ENCODE data around the gene AP4B1. TPM values are rescaled to one million over a fixed set of nuclear protein-coding genes. Genes with fewer than 3 reads are reported as not detected.

AP4B1 gene
- total and polyA plus RNA-seq, 9 of the 15 experiments (the other 6 are each of a cell fraction or from before 2014, with no cell fraction given) = 15.8 to 36.5 (median 24.6) TPM

DNA sequence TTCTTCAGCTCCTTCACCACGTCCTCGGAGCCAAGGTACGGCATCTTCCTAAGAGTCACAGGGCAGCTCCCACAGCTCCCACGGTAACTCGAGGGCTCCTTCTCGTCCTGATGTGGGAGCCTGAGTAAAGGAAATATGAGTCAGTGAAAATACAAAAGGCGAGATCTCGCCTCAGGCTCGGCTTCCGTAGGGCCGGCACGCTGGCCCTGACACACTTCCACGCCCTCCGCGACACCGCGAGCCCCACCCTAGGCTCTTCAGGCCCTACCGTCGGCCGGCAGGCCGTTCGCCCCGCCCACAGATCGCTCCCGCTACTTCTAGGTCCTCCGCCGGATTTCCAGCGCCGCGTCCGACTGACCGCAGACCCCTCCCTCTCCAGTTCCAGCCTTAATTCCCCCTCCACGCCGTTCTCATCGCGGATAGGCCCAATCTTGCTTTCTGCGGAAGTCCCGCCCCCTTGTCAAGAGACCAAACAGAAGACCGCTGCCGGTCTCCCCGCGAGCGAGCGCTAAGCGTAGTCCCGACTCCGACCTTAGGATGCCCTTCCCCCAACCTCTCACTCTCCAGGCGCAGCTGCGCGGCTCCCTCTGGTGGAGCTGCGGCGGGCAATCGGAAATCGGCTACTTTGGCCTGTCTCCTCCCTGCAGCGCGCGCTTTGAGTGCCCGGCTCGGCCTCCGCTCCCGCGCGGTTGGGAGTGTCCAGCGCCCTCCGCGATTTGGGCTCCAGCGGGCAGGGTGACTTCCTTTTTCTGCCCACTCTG is at the start of gene AP4B1, which contains the start of gene DCLRE1B (continued):
- TF ChIP-seq, protein P1, sequence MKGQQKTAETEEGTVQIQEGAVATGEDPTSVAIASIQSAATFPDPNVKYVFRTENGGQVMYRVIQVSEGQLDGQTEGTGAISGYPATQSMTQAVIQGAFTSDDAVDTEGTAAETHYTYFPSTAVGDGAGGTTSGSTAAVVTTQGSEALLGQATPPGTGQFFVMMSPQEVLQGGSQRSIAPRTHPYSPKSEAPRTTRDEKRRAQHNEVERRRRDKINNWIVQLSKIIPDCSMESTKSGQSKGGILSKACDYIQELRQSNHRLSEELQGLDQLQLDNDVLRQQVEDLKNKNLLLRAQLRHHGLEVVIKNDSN (CRISPR knock-in tag; IDR thresholded peaks at IDR 0.05) = 0 out of 2 replicates have a peak, but pooled peaks have one; percentile 35
- TF ChIP-seq MYNN (IDR thresholded peaks at IDR 0.05) = peak; percentile 39; the same call in 1 of the 2 replicates
- no peak for TF ChIP-seq MYNN (CRISPR knock-in tag; IDR thresholded peaks at IDR 0.05)
- TF ChIP-seq ZNF3 (CRISPR knock-in tag; IDR thresholded peaks at IDR 0.05) = no peak
- TF ChIP-seq, protein P2, sequence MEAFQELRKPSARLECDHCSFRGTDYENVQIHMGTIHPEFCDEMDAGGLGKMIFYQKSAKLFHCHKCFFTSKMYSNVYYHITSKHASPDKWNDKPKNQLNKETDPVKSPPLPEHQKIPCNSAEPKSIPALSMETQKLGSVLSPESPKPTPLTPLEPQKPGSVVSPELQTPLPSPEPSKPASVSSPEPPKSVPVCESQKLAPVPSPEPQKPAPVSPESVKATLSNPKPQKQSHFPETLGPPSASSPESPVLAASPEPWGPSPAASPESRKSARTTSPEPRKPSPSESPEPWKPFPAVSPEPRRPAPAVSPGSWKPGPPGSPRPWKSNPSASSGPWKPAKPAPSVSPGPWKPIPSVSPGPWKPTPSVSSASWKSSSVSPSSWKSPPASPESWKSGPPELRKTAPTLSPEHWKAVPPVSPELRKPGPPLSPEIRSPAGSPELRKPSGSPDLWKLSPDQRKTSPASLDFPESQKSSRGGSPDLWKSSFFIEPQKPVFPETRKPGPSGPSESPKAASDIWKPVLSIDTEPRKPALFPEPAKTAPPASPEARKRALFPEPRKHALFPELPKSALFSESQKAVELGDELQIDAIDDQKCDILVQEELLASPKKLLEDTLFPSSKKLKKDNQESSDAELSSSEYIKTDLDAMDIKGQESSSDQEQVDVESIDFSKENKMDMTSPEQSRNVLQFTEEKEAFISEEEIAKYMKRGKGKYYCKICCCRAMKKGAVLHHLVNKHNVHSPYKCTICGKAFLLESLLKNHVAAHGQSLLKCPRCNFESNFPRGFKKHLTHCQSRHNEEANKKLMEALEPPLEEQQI (IDR thresholded peaks at IDR 0.05) = peak; percentile 65; the same call in 1 of the 2 replicates
- no peak; the same call in 1 of the 2 replicates for TF ChIP-seq LARP7 (IDR thresholded peaks at IDR 0.05)
- no peak; the same call in 1 of the 2 replicates for TF ChIP-seq NR2C1 (IDR thresholded peaks at IDR 0.05)
- peak; percentile 49; the same call in 1 of the 2 replicates for TF ChIP-seq NR2C1 (tag; IDR thresholded peaks at IDR 0.05)
- peak; percentile 93 for TF ChIP-seq E2F8 (IDR thresholded peaks at IDR 0.05; ENCODE audit: low read depth, partially characterized antibody)
- 0 out of 2 replicates have a peak, but pooled peaks have one; percentile 16 for TF ChIP-seq MTA2 (IDR thresholded peaks at IDR 0.05; ENCODE audit: low read depth)
- peak in 1 of 2 experiments; percentile 89; a peak in 2 of 4 replicates for TF ChIP-seq ARNT (IDR thresholded peaks at IDR 0.05)
- TF ChIP-seq THAP12 (CRISPR knock-in tag; IDR thresholded peaks at IDR 0.05) = no peak; the same call in none of the 2 replicates
- 0 out of 2 replicates have a peak, but pooled peaks have one; percentile 36 for TF ChIP-seq BMI1 (IDR thresholded peaks at IDR 0.05; ENCODE audit: low read length)
- TF ChIP-seq SMAD4 (CRISPR knock-in tag; conservative IDR thresholded peaks at IDR 0.05) = peak; percentile 88
- TF ChIP-seq ZNF668 (CRISPR knock-in tag; IDR thresholded peaks at IDR 0.05) = no peak
- no peak for TF ChIP-seq ATF1 (CRISPR knock-in tag; IDR thresholded peaks at IDR 0.05)
- peak; percentile 90 for TF ChIP-seq ATF1 (tag; IDR thresholded peaks at IDR 0.05)
- TF ChIP-seq ZHX1 (conservative IDR thresholded peaks at IDR 0.05; ENCODE audit: low read length) = peak; percentile 69

Measured in K562 (cell line).